Measurements from ENCODE around the gene NAT10.

The NAT10 gene

GRCh38 chr11:34162493-34162820 lies 57.0 kb downstream of the NAT10 start:
- TF ChIP-seq POLR2A (IDR thresholded peaks at IDR 0.05; ENCODE audit: low read length): no peak
- no peak for TF ChIP-seq GATA1 (IDR thresholded peaks at IDR 0.05; ENCODE audit: low read depth, low read length)
- no peak for DNase-seq

DNA sequence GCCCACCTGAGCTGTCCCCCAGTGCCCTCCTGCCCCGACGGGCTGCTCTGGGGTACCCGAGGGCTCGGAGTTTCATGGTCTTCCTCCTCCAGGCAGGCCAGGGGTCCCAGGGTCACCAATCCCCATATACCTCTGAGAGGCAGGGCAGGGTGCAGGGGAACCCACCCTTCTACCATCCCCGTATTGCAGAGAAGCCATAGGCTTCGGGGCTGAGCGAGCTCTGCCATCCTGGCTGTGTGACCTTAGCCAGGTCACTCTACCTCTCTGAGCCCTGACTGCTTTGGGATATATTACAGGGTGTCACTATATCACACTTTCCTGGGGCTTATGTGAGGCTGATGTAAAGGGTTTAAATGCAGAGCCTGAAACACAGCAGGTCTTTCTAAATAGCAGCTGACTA lies 57.4 kb downstream of the NAT10 start:
- no peak for DNase-seq
- TF ChIP-seq GATA1 (IDR thresholded peaks at IDR 0.05; ENCODE audit: low read depth, low read length) (no peak), POLR2A (IDR thresholded peaks at IDR 0.05; ENCODE audit: low read length) (no peak)

- TF ChIP-seq POLR2A (IDR thresholded peaks at IDR 0.05; ENCODE audit: low read length) (no peak), GATA1 (IDR thresholded peaks at IDR 0.05; ENCODE audit: low read depth, low read length) (no peak)
- no peak for DNase-seq
These were observed 59.7 kb downstream of the NAT10 start for GRCh38 chr11:34165121-34165520.

DNA sequence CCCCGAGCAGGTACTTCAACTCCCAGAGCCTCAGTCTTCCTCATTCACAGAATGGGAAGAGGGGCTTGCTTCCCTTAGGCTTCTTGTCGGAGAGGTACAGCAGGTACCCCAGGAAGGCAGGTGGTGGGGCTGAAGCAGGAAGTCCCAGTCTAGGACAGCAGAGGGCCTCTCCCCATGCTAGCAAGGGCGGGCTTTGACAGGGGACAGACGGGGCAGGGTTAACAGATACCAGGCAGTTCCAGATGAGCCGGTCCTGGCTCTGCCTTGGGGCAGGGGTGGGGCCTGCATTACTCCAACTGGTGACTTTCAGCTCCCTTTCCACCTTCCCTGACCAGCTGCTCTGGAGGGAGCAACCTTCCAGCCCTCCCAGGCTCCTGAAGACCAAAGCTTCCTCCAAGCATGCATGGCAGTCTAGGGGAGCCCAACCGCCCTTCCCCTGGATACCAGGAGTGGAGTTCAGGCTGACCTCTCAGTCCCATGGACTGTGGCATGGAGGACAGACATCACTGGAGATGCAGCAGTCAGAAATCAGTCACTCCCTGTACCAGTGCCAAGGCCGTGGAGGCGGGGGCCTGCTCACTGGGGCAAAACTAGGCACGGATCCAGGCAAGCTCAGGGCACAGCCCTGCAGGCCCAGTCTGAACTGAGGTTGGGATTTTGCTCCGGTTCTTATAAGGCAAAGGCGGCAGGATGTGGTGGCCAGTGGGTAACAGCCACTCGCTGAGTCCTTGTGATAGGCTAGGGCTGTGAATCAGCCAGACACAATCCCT lies 60.5 kb downstream of the NAT10 start:
- TF ChIP-seq POLR2A (IDR thresholded peaks at IDR 0.05; ENCODE audit: low read length) (no peak), GATA1 (IDR thresholded peaks at IDR 0.05; ENCODE audit: low read depth, low read length) (no peak)
- DNase-seq: no peak

DNA sequence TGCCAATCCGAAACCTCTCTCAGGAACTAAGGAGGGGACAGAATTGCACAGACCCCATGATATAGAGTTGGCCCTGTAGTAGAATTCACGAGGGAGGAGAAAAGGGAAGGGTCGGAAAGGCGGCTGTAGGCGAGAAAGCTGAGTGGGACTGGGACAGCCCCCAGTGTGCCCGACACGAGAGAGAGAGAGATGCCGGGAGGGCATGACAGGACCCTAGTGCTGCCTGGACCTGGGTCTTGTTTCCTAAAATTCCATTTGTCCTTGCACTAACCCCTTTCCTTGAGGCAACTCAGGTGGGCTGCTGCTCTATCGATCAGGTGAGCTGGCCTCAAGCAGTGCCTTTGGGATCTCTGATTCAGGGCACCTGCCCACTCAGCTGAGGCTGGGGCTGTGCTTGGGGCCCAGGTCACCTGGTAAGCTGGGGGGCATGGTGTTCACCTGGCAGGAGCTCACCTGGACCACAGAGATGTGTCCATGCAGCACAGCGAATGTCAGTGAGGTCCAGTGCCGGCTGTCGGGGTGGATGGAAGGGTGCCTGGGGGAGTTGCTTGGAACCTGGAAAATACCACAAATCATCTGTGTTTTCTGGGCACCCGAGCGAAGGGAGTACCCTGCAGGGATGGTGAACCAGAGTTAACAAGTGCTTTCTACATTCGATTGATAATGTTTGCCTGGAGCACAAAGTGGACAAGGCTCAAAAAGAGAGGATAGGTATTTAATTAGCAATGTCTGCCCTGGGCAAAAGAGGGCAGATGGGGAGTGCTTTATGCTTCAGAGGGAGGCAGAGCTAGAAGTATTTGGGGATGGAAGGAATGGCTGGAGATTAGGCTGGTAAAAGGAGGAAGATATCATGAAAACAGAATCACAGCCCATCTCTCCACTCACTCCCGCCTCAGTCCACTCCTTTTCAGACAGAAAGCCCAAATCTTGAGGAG lies 61.6 kb downstream of the NAT10 start:
- TF ChIP-seq POLR2A (IDR thresholded peaks at IDR 0.05; ENCODE audit: low read length) (no peak), GATA1 (IDR thresholded peaks at IDR 0.05; ENCODE audit: low read depth, low read length) (no peak)
- DNase-seq: no peak

- no peak for DNase-seq
- no peak for TF ChIP-seq GATA1 (IDR thresholded peaks at IDR 0.05; ENCODE audit: low read depth, low read length)
- no peak for TF ChIP-seq POLR2A (IDR thresholded peaks at IDR 0.05; ENCODE audit: low read length)
These were observed 62.5 kb downstream of the NAT10 start for GRCh38 chr11:34167961-34168360.

GRCh38 chr11:34168642-34169420 lies 63.4 kb downstream of the NAT10 start:
- no peak for DNase-seq

DNA sequence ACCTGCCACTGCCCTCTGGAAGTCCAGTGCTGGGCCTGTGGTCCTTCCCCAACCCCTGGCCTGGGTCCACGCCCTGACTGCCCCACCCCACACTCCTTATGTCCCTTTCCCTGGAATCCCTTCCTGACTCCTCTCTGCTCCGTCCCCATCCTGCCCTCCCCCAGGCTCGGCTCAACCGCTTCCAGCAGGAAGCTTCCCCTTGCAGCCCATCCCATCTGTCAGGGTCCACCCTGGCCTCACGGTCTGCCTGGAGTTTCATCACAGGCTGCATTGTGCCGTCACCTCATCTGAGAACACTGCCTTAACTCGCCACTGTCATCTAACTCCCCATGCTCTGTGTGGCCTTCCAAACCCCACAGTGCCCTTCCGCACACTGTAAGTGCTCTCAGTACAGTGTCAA lies 64.3 kb downstream of the NAT10 start:
- TF ChIP-seq POLR2A (IDR thresholded peaks at IDR 0.05; ENCODE audit: low read length) (no peak), GATA1 (IDR thresholded peaks at IDR 0.05; ENCODE audit: low read depth, low read length) (no peak)
- no peak for DNase-seq

More at GRCh38 chr11:34168642-34169420, 63.4 kb downstream of the NAT10 start:
- TF ChIP-seq GATA1 (IDR thresholded peaks at IDR 0.05; ENCODE audit: low read depth, low read length) (no peak), POLR2A (IDR thresholded peaks at IDR 0.05; ENCODE audit: low read length) (no peak)

DNA sequence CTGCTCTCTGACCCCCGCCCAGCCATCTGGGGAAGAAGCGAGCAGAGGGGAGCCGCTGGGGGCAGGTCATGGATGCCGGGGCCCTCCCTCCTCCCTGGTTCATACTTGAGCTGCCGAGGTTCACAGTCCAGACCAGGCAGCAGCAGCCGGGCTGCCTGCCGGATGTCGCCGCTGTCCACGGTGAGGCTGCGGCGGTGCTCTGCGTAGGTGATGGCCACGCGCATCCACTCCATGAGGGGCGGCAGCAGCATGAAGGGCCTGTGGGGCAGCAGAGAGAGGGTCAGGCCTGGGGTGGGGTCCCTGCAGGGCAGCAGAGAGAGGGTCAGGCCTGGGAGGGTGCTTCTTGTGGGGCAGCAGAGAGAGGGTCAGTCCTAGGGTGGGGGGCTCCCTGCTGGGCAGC lies 67.6 kb downstream of the NAT10 start:
- no peak for DNase-seq

GRCh38 chr11:34174412-34175041 lies 69.1 kb downstream of the NAT10 start:
- peak; percentile 70 to 83 for DNase-seq
- TF ChIP-seq POLR2A (IDR thresholded peaks at IDR 0.05; ENCODE audit: low read length): no peak
- no peak for TF ChIP-seq GATA1 (IDR thresholded peaks at IDR 0.05; ENCODE audit: low read depth, low read length)

More for the DNA sequence above, 67.6 kb downstream of the NAT10 start:
- no peak for TF ChIP-seq GATA1 (IDR thresholded peaks at IDR 0.05; ENCODE audit: low read depth, low read length)
- no peak for TF ChIP-seq POLR2A (IDR thresholded peaks at IDR 0.05; ENCODE audit: low read length)

- no peak for TF ChIP-seq GATA1 (IDR thresholded peaks at IDR 0.05; ENCODE audit: low read depth, low read length)
- TF ChIP-seq POLR2A (IDR thresholded peaks at IDR 0.05; ENCODE audit: low read length): no peak
- peak in 1 of 2 experiments; percentile 14 for DNase-seq
These were observed 70.0 kb downstream of the NAT10 start for GRCh38 chr11:34175284-34176019.

DNA sequence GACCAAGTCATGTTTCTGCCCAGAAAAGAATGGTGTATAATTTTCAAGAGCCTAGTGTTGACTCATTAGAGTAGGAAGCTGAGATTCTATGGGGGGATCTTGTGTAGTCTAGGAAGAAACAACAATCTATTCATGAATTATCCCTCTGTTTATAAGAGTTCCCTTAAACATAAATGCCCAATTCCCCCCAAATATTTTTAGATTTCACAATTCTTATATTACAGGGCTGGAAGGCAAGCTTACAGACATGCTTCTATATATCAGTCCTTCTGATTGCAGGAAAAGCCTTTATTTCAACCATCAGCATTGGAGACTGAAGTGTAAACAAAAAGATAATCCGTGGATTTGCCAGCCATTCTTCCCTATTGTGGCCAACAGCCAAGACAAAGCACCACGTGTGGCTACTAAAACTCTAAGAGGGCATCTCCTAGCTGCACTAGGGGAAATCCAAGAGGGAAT lies 71.4 kb downstream of the NAT10 start:
- TF ChIP-seq GATA1 (IDR thresholded peaks at IDR 0.05; ENCODE audit: low read depth, low read length) (no peak), POLR2A (IDR thresholded peaks at IDR 0.05; ENCODE audit: low read length) (no peak)

More for the DNA sequence above, 71.4 kb downstream of the NAT10 start:
- no peak for DNase-seq
